T47D (cell line): ENCODE results near the gene UIMC1.

ENCODE experiments used
- DNase-seq, 2 experiments: peaks; one replicate each; pipeline versions ENCODE4 v3.0.0 to v3.0.0-alpha.2; 2011 to 2012; ENCODE audit warnings: low read depth in 1 of 2, low spot score in 1 of 2
- JUND ChIP-seq: IDR thresholded peaks from 2 replicates; pipeline ENCODE4 v1.6.1; 2012; ENCODE audit warnings: low read depth
- in situ Hi-C: cut with HindIII; loops from 2 replicates; pipeline ENCODE4 v1.10.0; 2016; ENCODE audit warnings: low sequenced_read_pairs, low pct_unique_long_range_greater_than_20kb

UIMC1 gene

GRCh38 chr5:176934309-176934930 lies 72.2 kb downstream of the UIMC1 start:
- no peak for TF ChIP-seq JUND
- in situ Hi-C loops: no loop called here

GRCh38 chr5:176929654-176930053 lies 76.9 kb downstream of the UIMC1 start:
- in situ Hi-C loops: no loop called here
- no peak for DNase-seq
- no peak for TF ChIP-seq JUND

More at GRCh38 chr5:176934309-176934930, 72.2 kb downstream of the UIMC1 start:
- DNase-seq: no peak

GRCh38 chr5:176927562-176927961 lies 79.0 kb downstream of the UIMC1 start:
- no peak for DNase-seq
- in situ Hi-C loops: no loop called here
- no peak for TF ChIP-seq JUND

- TF ChIP-seq JUND: no peak
- in situ Hi-C loops: no loop called here
- no peak for DNase-seq
Observed at GRCh38 chr5:176922817-176923216, 83.8 kb downstream of the UIMC1 start.

- DNase-seq: no peak
- in situ Hi-C loops: no loop called here
- no peak for TF ChIP-seq JUND
Observed at GRCh38 chr5:176921714-176922113, 84.9 kb downstream of the UIMC1 start.

GRCh38 chr5:176918613-176919012 lies 88.0 kb downstream of the UIMC1 start:
- no peak for TF ChIP-seq JUND
- in situ Hi-C loops: no loop called here
- DNase-seq: no peak

GRCh38 chr5:176916337-176916736 lies 90.2 kb downstream of the UIMC1 start:
- no peak for TF ChIP-seq JUND
- DNase-seq: no peak
- in situ Hi-C loops: no loop called here

GRCh38 chr5:176915906-176916305 lies 90.7 kb downstream of the UIMC1 start:
- in situ Hi-C loops: no loop called here
- TF ChIP-seq JUND: no peak
- DNase-seq: no peak

- in situ Hi-C loops: no loop called here
- DNase-seq: no peak
- no peak for TF ChIP-seq JUND
Observed at GRCh38 chr5:176912115-176912514, 94.5 kb downstream of the UIMC1 start.

GRCh38 chr5:176908675-176909368 lies 97.8 kb downstream of the UIMC1 start:
- no peak for DNase-seq
- in situ Hi-C loops: no loop called here
- no peak for TF ChIP-seq JUND

GRCh38 chr5:176906796-176907195 lies 99.8 kb downstream of the UIMC1 start:
- no peak for TF ChIP-seq JUND
- in situ Hi-C loops: no loop called here
- DNase-seq: no peak

GRCh38 chr5:176906126-176906525 lies 100.5 kb downstream of the UIMC1 start:
- no peak for DNase-seq
- in situ Hi-C loops: no loop called here
- no peak for TF ChIP-seq JUND

GRCh38 chr5:176904276-176904675 lies 102.3 kb downstream of the UIMC1 start:
- in situ Hi-C loops: no loop called here
- TF ChIP-seq JUND: no peak
- DNase-seq: no peak

GRCh38 chr5:176902911-176903664 lies 103.5 kb downstream of the UIMC1 start:
- no peak for DNase-seq
- in situ Hi-C loops: no loop called here
- TF ChIP-seq JUND: no peak
